DMS153 treated with DMSO at 0.1 percent for 48 hours (cell line): Measurements from ENCODE around the gene B3GALT2.

Experiments
- DNase-seq: peaks from one replicate; lab custom pipeline; 2025; ENCODE audit not compliant: unreplicated experiment; lab: John Stamatoyannopoulos, UW

The B3GALT2 gene

DNA sequence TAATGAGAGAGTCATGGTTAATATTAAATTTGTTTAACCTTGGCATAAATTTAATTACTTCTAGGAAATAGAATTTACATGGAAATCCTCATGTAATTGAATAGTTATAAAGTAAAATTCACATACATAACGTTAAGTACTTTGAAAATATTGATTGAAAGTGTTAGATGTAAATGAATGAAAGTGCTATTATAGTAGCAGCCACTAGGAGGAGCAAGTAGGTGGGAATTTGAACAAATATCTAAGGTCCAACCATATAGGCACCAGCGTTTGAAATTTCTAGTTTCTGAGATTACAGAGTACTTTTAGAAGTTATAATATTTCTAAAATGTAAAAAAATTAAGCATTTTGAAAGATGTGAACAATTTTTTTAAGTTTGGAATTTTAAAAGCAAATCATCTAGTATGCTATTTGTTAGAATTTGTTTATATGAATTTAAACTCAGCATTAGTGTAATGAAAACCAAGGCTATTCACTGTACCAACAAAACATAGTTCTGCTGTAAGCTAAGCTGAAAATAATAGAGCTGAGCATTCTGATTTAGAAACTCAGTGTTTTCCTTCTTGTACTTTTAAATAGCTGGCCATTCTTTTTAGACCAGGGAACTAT is 3.3 kb downstream of the B3GALT2 start:
- peak; percentile 96 for DNase-seq

DNA sequence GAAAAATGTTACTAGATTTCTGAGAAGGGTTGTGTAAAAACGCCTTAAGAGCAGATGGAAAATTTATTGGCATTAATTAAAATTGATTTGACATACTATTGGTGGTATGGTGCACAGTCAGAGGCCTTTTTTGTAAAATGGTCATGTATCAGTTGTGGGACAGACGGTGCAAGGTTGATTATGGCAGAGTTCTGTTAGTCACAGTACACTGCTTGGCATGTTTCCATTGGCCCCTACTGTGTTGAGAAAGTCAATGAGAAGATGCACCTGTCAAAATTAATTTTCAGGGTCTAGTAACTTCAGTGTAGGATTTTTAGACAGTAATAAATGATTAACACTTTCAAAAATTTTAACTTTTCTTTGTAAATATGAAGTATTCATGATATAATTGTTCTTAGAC is 4.4 kb downstream of the B3GALT2 start:
- DNase-seq, result no peak

DNA sequence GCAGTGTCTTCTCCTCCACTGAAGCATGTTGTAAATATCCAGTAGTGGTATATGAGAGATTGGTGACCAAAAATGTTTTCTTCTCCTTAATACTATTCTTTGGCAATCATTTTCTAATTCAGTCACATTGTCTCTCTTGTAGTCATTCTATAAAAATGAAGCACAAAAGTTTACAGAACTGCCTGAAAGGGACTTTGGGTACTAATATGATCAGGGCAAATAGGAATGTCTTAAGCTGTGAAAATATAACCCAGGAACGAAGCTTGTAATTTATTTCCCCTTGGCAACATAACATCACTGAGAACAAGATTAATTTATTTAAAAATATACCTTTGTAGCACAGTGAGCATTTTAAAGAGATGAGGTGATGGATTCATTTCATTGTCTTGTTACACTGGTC is 4.9 kb downstream of the B3GALT2 start:
- no peak for DNase-seq

DNA sequence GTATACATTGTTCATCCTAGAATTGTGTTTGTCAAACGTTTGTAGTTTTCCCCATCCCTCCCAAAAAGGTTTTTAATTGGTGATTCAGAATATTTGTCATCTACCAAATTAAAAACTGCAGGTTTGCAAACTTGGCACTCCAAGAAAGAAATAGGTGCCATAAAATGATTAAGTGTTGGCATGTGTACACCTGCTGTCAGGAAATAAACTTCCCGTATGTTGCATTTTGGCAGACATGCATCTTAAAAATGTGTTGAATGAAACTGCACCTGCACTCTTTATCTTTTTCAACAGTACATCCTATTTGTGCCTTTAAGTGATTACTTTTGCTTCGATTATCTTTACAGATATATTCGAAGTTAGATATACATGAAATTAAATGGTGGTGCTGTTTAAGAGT is 7.3 kb downstream of the B3GALT2 start:
- DNase-seq, result no peak

DNA sequence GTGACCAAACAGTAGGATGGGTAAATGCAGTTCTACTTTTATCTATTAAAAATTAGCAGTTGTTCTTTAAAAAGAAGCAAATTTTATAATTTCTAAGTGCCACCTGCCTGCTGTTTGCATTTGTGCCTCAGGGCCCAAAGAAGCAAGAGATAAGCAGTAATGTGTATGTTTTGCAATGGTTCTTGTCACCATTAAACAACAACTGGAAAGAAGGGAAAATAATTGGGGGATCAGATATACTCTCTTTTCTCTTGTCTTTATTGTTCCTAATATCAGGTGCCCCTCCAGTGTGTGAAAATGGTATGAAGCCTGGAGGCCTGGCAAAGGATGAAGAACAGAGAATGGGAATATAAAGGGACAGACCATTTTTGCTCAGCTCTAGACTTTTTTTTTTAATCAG is 9.6 kb downstream of the B3GALT2 start:
- no peak for DNase-seq

DNA sequence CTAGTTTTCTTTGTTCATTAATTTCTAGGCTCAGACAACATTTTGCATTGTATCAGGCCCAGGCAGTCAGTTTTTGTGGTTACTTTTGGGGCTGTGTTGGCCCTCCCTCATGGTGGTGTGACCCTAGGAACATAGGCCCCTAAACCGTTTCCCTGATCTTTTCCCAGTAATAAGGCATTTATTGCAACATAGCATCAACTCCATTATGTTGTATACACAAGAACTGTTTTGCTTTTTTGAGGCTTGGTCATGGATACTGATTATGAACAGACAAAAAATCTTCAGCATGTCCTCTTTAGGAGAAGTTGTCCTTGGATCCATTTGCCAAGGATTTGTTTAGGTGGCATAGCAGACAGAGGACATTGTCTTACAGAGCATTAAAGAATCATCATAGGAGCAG is 10.3 kb downstream of the B3GALT2 start:
- DNase-seq, result no peak

DNA sequence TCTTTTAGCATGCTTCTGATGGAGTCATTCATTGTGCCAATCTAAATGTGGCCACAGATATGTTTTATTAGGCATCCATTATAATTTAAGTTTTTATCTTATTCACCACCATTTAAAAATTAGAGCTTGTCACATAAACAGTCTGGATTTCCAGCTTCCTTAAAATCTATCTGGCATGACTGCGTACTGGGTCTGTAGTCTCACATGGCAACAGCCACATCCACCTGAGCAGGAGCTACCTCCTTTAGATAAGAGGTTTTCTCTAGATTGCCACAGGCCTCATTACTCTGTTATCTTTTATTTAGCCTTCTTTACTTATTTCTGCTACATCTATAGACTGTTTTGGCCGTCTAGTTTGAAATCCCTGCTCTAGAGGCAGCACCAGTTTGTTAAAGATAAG is 29.1 kb downstream of the B3GALT2 start:
- no peak for DNase-seq

DNA sequence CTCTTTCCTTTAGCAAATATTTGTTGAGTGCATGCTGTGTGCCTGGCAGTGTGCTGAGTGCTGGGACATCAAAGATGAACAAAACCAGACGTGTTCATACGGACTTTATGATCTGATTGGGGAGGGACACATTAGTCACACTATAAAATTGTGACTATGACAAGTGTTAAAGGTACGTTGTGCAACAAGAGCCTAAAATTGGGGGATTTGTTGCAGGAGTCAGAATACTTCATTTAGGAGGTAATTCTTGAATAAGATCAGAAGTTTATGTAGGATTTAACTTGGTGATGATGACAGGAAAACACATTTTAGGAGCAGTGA is 29.6 kb downstream of the B3GALT2 start:
- DNase-seq, result no peak

DNA sequence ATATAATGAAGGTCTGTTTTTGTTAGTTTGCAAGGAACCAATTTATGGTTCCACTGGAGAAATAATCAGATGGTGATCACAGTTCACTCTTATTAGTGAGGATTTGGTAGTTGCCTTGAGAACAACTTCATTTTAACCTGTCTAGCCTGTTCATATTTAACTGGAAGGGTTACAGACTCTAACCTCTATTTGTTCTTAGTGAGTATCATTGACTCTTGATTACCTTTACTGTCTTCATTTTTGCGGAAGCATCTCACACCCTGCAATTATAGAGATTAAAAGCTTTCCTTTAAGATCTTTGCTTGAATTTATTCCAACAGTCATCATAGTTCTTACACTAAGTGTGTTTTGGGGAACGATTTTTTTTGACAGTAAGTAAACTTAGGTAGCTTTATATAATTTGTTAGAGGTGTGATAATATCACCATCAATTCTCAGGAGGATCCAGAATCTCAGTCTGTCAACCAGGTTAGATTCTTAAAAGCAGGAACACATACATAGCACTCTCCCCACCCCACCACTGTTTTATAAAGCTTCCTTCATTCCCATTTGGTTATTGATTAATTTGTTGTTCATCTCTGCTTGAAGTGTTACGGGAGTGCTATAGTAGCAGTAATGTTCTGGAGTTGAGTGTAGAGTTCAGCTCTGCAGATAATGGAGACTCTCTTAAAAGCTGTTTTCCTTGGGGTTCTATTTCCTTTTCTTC is 30.1 kb downstream of the B3GALT2 start:
- no peak for DNase-seq

DNA sequence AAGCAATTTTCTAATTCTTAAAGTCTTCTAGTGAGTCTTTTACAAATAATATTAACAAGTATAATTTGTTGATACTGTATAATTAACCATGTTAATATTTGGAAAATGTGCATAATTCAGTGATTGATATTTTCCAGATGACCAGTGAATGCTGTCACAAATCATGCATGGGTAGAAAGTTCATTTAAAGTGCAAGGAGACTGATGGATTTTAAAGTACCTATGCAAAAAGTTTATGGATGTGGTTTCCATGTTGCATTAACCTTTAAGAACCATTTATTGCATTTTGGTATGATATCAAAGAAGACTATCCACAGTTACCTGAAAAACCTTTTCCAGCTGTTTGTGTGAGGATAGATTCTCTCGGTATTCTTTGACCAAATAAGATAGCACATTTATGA is 41.4 kb downstream of the B3GALT2 start:
- no peak for DNase-seq

DNA sequence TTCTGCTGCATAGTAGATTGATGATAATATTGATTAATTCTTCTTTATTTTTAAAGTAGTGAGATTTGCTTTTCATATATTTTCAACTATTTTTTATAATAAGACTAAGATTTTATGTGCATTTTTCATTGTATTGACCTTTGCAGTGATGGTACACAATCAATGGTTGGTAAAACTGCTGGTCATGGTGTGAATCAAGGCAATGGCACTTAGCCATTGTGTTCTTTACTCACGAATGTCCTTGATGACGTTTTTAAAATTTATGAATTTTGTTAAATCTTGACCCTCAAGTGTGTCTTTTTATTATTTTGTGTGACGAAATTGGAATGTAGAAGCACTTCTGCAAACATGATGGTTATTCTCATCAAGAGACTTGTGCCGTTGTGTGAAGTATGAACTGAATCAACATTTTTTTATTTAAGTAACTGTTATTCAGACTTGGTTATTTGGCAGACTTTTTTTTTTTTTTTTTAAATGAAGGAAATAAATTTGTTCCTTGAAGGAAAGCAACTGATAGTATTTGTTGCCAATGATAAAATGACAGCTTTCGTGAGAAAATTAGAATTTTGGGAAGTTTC is 42.0 kb downstream of the B3GALT2 start:
- DNase-seq, result no peak

DNA sequence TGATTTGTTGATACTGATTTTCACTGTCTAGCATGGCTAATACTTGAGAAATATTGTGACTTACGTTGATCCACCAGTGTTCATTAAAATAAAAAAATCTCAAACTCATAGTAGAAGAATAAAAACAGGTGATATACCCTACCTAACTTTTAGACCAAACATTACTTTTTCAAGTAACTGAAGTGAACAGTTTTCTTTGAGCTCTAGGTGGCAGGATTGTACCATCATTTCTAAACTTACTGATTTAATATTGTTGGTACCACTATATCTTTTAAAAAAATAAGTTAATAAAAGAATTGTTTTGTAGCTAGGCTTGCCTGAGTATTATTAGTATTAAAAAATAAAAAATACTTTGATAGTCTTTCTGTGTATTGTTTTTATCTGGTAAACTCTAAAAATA is 43.1 kb downstream of the B3GALT2 start:
- DNase-seq, result no peak

DNA sequence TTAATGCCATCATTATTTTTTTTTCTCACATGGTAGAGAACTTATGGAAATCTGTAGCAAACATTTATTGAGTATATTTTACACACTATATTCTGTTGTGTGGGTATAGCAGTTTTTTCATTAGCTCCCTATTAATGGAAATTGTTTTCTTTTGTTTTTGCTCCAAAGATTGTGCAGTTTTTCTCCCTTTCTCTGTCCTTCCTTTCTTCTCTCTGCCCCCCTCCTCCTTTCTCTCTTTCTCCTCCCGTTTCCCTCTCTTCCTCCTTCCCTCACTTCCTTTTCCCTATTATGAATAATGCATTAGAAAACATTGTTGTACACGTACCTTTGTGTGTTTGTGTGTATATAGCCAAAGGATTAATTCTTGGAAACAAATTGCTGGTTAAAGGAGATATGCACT is 44.0 kb downstream of the B3GALT2 start:
- no peak for DNase-seq

DNA sequence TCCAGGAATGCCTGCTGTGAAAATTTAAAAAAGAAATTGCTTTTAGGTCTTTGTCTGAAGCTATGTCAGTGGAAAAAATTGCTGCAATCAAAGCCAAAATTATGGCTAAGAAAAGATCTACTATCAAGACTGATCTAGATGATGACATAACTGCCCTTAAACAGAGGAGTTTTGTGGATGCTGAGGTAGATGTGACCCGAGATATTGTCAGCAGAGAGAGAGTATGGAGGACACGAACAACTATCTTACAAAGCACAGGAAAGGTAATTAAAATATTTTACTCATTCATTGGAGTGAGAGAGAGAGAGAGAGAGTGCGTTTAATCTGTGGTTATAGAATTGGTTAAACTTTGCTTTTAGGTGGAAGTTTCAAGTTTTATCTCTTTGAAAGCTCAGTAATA is 44.6 kb downstream of the B3GALT2 start:
- DNase-seq, result no peak

DNA sequence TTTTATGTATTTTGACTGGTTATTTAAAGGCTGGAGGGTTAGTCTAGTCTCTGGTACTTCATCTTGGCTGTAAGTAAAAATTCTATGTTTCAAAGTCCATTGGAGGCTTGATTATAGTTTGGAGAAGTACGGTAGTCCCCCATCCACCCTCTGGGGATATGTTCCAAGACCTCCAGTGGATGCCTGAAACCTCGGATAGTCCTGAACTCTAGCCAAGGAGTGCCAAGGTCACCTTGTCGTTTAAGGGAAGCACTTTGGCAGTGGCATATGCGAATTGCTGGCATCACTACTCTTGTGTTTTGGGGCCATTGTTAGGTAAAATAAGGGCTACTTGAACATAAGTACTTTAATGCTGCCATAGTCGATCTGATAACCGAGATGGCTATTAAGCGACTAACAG is 46.2 kb downstream of the B3GALT2 start:
- no peak for DNase-seq

DNA sequence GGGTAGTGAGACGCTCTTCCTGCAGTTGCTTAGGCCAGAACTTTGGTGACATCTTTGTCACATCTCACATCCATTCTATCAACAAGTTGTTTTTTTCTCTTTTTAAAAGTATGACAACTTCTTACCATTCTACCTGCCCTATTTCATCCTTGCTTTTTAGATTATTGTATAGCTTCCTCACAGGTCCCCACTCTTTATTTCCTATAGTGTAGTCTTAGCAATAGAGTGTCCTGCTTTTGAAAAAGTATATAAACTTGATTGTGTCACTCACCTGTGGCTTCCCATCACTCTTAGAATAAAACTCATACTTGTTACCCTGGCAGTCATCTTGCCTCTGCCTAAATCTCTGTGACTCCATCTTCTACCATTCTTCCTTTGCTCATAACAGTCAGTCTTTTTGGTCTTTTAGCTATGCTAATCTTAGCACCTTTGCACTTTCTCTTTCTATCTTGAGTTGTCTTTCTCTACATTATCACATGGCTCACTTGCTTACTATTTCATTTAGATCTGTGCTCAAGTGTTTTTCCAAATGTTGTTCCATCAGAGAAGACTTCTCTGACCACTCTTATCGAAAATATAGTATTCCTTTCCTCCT is 55.0 kb downstream of the B3GALT2 start:
- no peak for DNase-seq
